Lower leg skin (tissue), 4 donors: ENCODE data around the gene GJC2. TPM values are rescaled to one million over a fixed set of nuclear protein-coding genes. Genes with fewer than 3 reads are reported as not detected.

Source experiments
- DNase-seq, 2 donors: peaks; one replicate each; pipeline ENCODE4 v3.0.0-alpha.2; 2019; ENCODE audit warnings: low spot score in 2 of 2
- H3K4me3 ChIP-seq: fragments of 200-600 bp; sonication (generic); 2 replicates; pipeline ENCODE4 v1.5.1; 2017; ENCODE audit warnings: mild to moderate bottlenecking, low read depth; ENCODE audit not compliant: poor library complexity, severe bottlenecking
- CTCF ChIP-seq, 3 donors: fragments of 450-650 bp; IDR thresholded peaks; one replicate each; pipeline ENCODE4 v1.5.1; 2016; ENCODE audit warnings: antibody characterized with exemption in 3 of 3, mild to moderate bottlenecking in 3 of 3, moderate library complexity in 2 of 3
- POLR2A ChIP-seq, 2 donors: fragments of 450-650 bp; IDR thresholded peaks; one replicate each; pipeline ENCODE4 v1.6.1; 2016 to 2017; ENCODE audit warnings: antibody characterized with exemption in 2 of 2, mild to moderate bottlenecking in 1 of 2, moderate library complexity in 1 of 2
- WGBS, 2 donors: methylation state at CpG; one replicate each; pipeline ENCODE4 v1.1.5; 2018; 5-methylcytosine and 5-hydroxymethylcytosine counted together
- intact Hi-C: fragments of 100-400 bp; cut with DNase I; formaldehyde crosslinking; loops from one replicate; pipeline ENCODE4 v1.15.0; 2023; ENCODE audit warnings: low total_unique reads
- total RNA-seq, 4 donors: library from RNA; depleted of rRNA; stranded (reverse); fragments of >200 nt; gene quantifications; one replicate each; pipeline ENCODE4 v1.1.0, GENCODE V29; 2016

Gene GJC2
- total RNA-seq, 4 donors from 2014 or later = 1.3 to 3.3 (median 2.6) TPM

DNA sequence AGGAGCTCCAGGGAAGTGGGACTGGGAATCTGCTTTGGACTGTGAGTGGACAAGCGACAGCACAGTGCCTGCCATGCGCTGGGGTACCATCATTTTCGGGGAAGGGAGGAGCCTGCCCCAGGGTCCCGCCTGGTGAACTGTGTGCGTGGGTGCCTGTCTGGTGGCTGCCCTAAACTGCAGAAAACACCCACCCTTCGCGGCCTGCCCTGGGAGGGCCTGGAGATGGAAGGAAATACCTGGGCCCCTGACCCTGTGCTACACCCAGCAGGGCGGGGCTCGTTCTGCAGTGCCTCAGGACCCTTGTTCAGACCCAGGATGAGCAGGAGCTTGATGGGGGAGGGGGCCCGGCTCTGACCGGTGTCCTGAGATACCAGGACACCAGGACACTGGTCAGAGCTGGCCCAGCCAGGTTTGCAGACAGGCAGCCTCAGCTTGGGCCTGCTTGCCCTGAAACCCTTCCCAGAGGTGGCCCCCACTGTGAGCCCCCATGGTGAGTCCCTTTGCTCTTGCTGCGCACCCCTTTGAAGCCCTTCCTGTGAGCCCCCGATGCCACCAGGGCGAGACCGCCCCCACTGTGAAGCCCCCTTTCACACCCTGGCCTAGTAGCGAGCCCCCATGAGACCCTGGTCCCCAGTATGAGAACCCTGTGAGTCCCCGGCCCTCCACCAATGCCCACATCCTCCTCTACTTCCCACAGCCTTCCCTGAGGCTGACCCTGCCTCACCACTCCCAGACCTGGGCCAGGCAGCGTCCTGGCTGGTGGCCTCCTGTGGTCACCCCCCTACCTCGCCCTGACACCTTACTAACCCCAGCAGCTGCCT is 2.6 kb downstream of the GJC2 start:
- no peak overlapping the region for H3K4me3 ChIP-seq
- WGBS, 2 donors = 86 to 87% methylated on average over 18 to 19 of the region's 19 CpGs
- TF ChIP-seq CTCF (IDR thresholded peaks at IDR 0.05) (no peak), POLR2A (IDR thresholded peaks at IDR 0.05) (no peak)
- intact Hi-C loops = no loop called here
- peak in 1 of 2 donors; percentile 85 for DNase-seq

DNA sequence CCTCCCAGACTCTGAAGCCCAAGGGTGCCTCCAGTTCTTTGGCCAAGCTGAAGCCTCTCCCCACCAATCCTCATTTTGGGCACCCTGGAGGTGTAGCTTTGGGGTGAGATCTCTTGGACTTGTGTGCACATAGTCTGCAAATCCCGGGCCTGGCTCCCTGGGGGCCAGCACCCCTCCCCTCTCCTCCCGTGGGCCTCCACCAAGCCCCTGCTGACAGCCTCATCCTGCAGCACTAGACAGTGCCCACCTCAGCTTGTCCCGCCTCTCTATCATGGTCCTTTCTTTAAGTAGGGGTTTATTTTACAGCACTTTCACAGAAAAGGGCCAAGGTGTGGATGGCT is 3.2 kb downstream of the GJC2 start:
- intact Hi-C loops = no loop called here
- WGBS, 2 donors = 74 to 85% methylated on average over 3 of the region's 3 CpGs
- DNase-seq = peak in 1 of 2 donors; percentile 50
- TF ChIP-seq CTCF (IDR thresholded peaks at IDR 0.05) = no peak
- no peak for TF ChIP-seq POLR2A (IDR thresholded peaks at IDR 0.05)
- H3K4me3 ChIP-seq = no peak overlapping the region

- 83 to 88% methylated on average over 9 to 11 of the region's 11 CpGs for WGBS, 2 donors
- TF ChIP-seq CTCF (IDR thresholded peaks at IDR 0.05) (no peak), POLR2A (IDR thresholded peaks at IDR 0.05) (no peak)
- peak in 1 of 2 donors; percentile 82 for DNase-seq
- intact Hi-C loops = no loop called here
- H3K4me3 ChIP-seq = no peak overlapping the region
Observed at GRCh38 chr1:228154021-228154669, 4.4 kb downstream of the GJC2 start.

- 61 to 62% methylated on average over 17 to 20 of the region's 20 CpGs for WGBS, 2 donors
- no peak for TF ChIP-seq CTCF (IDR thresholded peaks at IDR 0.05)
- TF ChIP-seq POLR2A (IDR thresholded peaks at IDR 0.05) = no peak
Observed at GRCh38 chr1:228154670-228155571, 5.2 kb downstream of the GJC2 start.

GRCh38 chr1:228155596-228156514 is 6.1 kb downstream of the GJC2 start:
- intact Hi-C loops = no loop called here
- no peak overlapping the region for H3K4me3 ChIP-seq
- no peak for DNase-seq
- 79 to 82% methylated on average over 12 to 16 of the region's 16 CpGs for WGBS, 2 donors
- TF ChIP-seq CTCF (IDR thresholded peaks at IDR 0.05) (no peak), POLR2A (IDR thresholded peaks at IDR 0.05) (no peak)

More at GRCh38 chr1:228154670-228155571, 5.2 kb downstream of the GJC2 start:
- DNase-seq = no peak
- H3K4me3 ChIP-seq = no peak overlapping the region
- intact Hi-C loops = no loop called here
